ENCODE measurements around the gene CUL5.
"Not testable (repeated sequence)": the region's sequence is repeated elsewhere in the genome, so short reads cannot be mapped to it uniquely, and the experiment has no call there.

CUL5 gene

DNA sequence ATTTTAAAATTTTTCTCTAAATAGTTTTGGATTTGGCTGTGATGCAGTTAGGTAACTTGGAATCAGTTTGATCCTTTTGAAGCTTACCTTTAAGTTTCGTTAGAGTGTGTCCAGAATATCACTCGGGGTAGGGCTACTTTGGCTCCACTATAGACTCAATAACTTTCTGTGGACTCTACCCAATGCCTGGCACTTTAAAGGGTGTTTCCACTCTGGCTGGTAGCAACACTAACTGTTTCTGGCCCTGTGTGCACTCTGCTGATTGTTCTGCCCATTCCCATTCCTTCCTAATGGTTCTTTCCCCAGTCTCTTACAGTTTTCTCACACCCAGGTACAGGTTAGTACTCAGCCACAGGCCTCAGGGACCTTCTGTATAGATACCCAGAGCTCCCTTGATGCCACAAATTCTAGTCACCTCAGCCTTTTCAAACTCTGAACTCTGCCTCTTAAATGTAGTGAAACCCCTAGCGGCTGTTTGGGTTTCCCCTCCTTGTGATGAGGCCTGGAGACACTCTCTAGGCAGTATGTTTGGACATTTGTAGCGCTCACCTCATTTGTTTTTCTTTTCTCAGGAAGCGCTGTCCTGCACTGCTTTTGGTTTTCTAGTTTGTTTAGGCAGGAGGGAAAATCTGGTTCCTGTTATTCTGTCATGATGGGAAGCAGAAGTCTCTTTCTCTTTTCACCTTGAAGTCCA is 16.8 kb downstream of the CUL5 start:
- DNase-seq = no peak

- DNase-seq = no peak
Observed at GRCh38 chr11:108027057-108027456, 18.4 kb downstream of the CUL5 start.

- not testable (repeated sequence) for DNase-seq
Observed at GRCh38 chr11:108028822-108029441, 20.2 kb downstream of the CUL5 start.

DNA sequence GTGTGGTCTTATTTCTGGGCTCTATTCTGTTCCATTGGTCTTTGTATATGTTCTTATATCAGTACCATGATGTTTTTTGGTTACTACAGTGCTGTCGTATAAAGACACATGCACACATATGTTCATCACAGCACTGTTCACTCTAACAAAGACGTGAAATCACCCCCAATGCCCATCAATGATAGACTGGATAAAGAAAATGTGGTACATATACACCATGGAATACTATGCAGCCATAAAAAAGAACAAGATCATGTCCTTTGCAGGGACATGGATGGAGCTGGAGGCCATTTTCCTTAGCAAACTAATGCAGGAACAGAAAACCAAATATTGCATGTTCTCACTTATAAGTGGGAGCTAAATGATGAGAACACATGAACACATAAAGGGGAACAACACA is 22.9 kb downstream of the CUL5 start:
- DNase-seq = not testable (repeated sequence)

- DNase-seq = no peak
Observed at GRCh38 chr11:108032800-108033199, 24.1 kb downstream of the CUL5 start.

- no peak for DNase-seq
Observed at GRCh38 chr11:108034034-108034433, 25.3 kb downstream of the CUL5 start.

DNA sequence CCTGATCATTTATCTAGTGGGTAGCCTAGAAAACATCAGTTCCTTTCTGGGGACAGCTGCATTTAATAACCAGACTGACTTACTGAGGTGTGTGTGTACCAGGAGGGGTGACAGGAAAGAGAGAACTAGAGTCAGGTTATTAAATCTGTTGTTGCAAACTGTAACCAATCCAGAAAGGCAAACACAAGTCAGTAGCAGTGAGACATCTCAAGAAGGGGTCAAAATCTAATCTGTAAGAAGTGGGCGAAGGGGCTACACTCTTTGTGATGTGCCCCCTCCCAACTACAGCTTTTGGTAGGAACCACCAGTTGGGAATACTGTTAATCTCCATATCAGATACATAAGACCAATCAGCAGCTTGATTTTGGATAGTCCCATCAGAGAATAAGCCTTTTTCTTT is 26.3 kb downstream of the CUL5 start:
- DNase-seq = no peak

DNA sequence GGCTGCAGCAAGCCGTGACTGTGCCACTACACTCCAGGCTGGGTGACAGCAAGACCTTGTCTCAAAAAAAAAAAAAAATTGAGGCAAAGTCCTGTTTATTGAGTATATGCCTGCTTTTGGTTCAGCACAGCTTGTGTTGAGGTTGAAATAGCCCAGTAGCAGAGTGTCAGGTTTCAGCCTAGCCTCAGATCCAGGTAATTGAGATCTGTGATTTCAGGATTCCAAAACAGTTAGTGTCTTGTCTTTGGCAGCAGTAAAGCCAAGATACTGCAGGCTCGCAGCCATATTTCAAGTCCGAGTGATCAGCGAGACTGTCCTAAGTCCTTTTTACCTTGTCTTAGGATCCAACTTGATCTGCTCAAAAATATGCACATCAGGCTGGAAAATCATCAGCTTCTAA is 27.0 kb downstream of the CUL5 start:
- no peak for DNase-seq

- no peak for DNase-seq
Observed at GRCh38 chr11:108037211-108037610, 28.5 kb downstream of the CUL5 start.

DNA sequence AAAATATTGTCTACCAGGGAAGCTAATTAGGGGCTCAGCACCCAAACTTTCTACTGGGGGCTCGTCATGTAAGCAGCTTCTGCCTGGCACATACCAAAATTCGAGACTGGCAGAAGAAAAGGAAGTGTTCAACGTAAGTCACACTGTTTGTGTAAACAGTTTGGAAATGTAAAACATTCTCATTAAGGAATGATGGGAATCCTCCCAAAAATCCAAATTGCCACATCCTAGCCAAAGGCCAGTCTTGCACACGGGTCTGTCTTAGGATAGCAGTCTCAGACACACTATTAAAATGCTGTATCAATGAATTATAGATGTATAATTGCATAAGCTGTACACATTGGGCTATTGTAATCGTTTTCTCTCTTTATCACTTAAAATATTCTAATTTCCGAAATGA is 28.9 kb downstream of the CUL5 start:
- no peak for DNase-seq

- no peak for DNase-seq
Observed at GRCh38 chr11:108048269-108048668, 39.6 kb downstream of the CUL5 start.

DNA sequence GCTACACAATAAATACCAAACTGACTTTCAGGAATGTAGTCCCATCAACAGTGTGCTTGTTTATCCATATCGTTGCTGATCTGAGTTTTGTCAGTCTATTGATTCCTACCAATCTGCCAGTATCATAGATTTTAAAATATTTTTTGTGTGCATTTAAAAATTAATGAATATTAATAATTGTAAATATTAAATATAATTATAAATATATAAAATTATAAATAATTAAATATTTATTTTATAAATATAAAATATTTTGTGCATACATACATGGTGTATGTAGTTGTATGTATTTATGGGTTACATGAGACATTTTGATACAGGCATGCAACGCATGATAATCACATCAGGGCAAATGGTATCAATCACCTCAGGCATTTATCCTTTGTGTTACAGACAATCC is 53.6 kb downstream of the CUL5 start:
- no peak for DNase-seq

- DNase-seq = no peak
Observed at GRCh38 chr11:108063410-108063809, 54.7 kb downstream of the CUL5 start.

GRCh38 chr11:108069947-108070346 is 61.2 kb downstream of the CUL5 start:
- no peak for DNase-seq

DNA sequence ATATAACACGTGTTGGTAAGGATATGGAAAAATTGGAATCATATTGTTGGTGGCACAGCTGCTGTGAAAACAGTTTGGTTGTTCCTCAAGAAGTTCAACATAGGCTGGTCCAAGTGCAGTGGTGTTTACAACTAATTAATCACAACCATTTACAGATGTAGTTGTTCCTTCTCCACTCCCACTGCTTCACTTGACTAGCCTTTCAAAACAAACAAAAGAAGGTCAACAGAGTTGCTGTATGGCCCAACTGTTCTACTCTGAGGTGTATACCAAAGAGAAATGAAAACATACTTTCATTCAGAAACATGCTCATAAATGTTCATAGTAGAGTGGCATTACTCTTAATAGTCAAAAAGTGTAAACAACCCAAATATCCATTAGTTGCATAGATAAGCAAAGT is 76.1 kb downstream of the CUL5 start:
- no peak for DNase-seq

GRCh38 chr11:108085672-108086071 is 77.0 kb downstream of the CUL5 start:
- DNase-seq = no peak

DNA sequence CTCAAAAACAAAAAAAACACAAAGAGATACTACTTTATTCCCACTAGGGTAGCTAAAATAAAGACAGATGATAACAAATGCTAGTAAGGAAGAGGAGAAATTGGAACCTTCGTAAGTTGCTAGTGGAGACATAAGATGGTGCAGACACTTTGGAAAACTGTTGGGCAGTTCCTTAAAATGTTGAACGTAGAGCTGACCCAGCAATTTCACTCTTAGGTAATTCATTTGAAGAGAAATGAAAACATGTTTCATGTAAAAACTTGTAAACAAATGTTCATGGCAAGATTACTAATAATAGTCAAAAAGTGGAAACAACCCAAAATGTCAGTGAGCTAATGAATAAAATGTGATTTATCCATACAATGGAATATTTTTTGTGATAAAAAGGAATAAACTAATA is 83.4 kb downstream of the CUL5 start:
- DNase-seq = no peak

DNA sequence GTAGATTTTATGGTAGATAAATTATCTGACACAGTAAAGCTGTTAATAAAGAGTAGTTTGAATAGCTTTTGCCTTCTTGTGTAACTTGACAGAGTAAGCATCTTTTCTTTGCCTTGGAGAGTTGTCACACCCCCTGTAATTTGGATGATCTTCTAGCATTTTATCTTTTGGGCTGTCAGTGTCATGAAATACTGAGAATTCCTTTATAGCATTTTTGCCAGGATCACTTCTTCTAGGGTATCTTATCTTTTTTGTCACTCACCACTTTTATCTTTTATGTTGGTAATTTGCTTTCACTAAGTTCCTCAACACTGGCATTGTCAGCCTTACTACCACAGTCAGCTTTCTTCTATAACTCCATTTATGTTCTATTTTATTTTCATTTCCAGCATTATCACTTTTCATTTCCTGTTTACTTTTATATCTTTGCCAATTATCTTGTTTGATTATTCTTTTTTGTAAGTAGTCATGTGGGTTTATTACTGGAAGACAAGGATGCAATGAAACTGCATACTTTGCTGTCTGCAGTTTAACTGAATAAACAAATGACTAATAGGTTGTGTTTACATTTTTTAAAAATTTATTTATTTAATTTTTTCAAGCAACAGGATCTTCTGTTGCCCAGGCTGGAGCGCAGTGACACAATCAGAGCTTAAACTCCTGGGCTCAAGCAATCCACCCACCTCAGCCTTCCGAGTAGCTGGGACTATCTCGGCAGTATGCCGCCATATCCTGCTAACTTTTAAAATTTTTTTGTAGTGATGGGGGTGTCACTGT is 84.6 kb downstream of the CUL5 start:
- no peak for DNase-seq

GRCh38 chr11:108097179-108097578 is 88.5 kb downstream of the CUL5 start:
- no peak for DNase-seq

GRCh38 chr11:108101090-108101775 is 92.5 kb downstream of the CUL5 start:
- DNase-seq = no peak

- no peak for DNase-seq
Observed at GRCh38 chr11:108111126-108111525, 102.4 kb downstream of the CUL5 start.

- DNase-seq = no peak
Observed at GRCh38 chr11:108112057-108112456, 103.4 kb downstream of the CUL5 start.

- DNase-seq = peak; percentile 22
Observed at GRCh38 chr11:108115500-108116140, 106.9 kb downstream of the CUL5 start.
